Measurements from ENCODE around the gene SWT1. TPM values are rescaled to one million over a fixed set of nuclear protein-coding genes. Genes with fewer than 3 reads are reported as not detected.

Gene SWT1
- total RNA-seq, 2 donors from 2014 or later, result 7.3 to 14.3 TPM

- TF ChIP-seq POLR2AphosphoS5 (IDR thresholded peaks at IDR 0.05) (no peak), POLR2A (IDR thresholded peaks at IDR 0.05) (no peak), CTCF (IDR thresholded peaks at IDR 0.05) (no peak)
- WGBS, result 87% methylated on average over 2 of the region's 2 CpGs
- H3K4me1 ChIP-seq (replicated peaks), result no peaks in the 10 kb centered on the region
- H3K4me3 ChIP-seq, result no peak overlapping the region
- no peaks in the 10 kb centered on the region for H3K36me3 ChIP-seq
- no peak for DNase-seq (ENCODE audit: low spot score)
- H3K9me3 ChIP-seq, result no peaks in the 10 kb centered on the region
- no peak overlapping the region for H3K27ac ChIP-seq
- intact Hi-C loops (cut with DNase I), result no loop called here
- no peaks in the 10 kb centered on the region for H3K27me3 ChIP-seq (replicated peaks; ENCODE audit: insufficient read depth)
Measured at GRCh38 chr1:185129708-185130107, 27.3 kb upstream of the SWT1 start.

GRCh38 chr1:185132534-185132933, 24.4 kb upstream of the SWT1 start:
- intact Hi-C loops (cut with DNase I), result no loop called here
- DNase-seq (ENCODE audit: low spot score), result no peak
- Histone ChIP-seq H3K4me1 (replicated peaks) (no peaks in the 10 kb centered on the region), H3K4me3 (no peak overlapping the region), H3K27me3 (replicated peaks; ENCODE audit: insufficient read depth) (no peaks in the 10 kb centered on the region), H3K9me3 (no peaks in the 10 kb centered on the region), H3K27ac (no peak overlapping the region), H3K36me3 (no peaks in the 10 kb centered on the region)
- TF ChIP-seq POLR2A (IDR thresholded peaks at IDR 0.05) (no peak), CTCF (IDR thresholded peaks at IDR 0.05) (no peak), POLR2AphosphoS5 (IDR thresholded peaks at IDR 0.05) (no peak)
- 100% methylated on average over 1 of the region's 1 CpG for WGBS

GRCh38 chr1:185137896-185138545, 18.9 kb upstream of the SWT1 start:
- intact Hi-C loops (cut with DNase I), result no loop called here
- no peaks in the 10 kb centered on the region for H3K36me3 ChIP-seq
- H3K4me3 ChIP-seq, result no peak overlapping the region
- no peaks in the 10 kb centered on the region for H3K27me3 ChIP-seq (replicated peaks; ENCODE audit: insufficient read depth)
- H3K4me1 ChIP-seq (replicated peaks), result no peaks in the 10 kb centered on the region
- no peak for DNase-seq (ENCODE audit: low spot score)
- WGBS, result 98% methylated on average over 1 of the region's 1 CpG
- TF ChIP-seq POLR2A (IDR thresholded peaks at IDR 0.05), result no peak
- no peak for TF ChIP-seq CTCF (IDR thresholded peaks at IDR 0.05)
- TF ChIP-seq POLR2AphosphoS5 (IDR thresholded peaks at IDR 0.05), result no peak
- no peak overlapping the region for H3K27ac ChIP-seq
- no peaks in the 10 kb centered on the region for H3K9me3 ChIP-seq

GRCh38 chr1:185139246-185139645, 17.7 kb upstream of the SWT1 start:
- intact Hi-C loops (cut with DNase I), result no loop called here
- WGBS, result 93% methylated on average over 4 of the region's 4 CpGs
- no peaks in the 10 kb centered on the region for H3K4me1 ChIP-seq (replicated peaks)

More at GRCh38 chr1:185139246-185139645, 17.7 kb upstream of the SWT1 start:
- no peak for DNase-seq (ENCODE audit: low spot score)
- TF ChIP-seq CTCF (IDR thresholded peaks at IDR 0.05), result no peak
- TF ChIP-seq POLR2A (IDR thresholded peaks at IDR 0.05), result no peak
- TF ChIP-seq POLR2AphosphoS5 (IDR thresholded peaks at IDR 0.05), result no peak
- no peaks in the 10 kb centered on the region for H3K27me3 ChIP-seq (replicated peaks; ENCODE audit: insufficient read depth)
- H3K4me3 ChIP-seq, result no peak overlapping the region
- no peaks in the 10 kb centered on the region for H3K9me3 ChIP-seq
- no peaks in the 10 kb centered on the region for H3K36me3 ChIP-seq
- H3K27ac ChIP-seq, result no peak overlapping the region

All from prostate gland (tissue), 2 donors.